ENCODE measurements around the gene VANGL1.

The VANGL1 gene

GRCh38 chr1:115672224-115673009 lies 30.6 kb downstream of the VANGL1 start:
- Histone ChIP-seq H3K9me3 (ENCODE audit: control insufficient read depth, low read length) (no peaks in the 10 kb centered on the region), H3K9ac (no peak overlapping the region), H3K79me2 (no peaks in the 10 kb centered on the region), H3K36me3 (ENCODE audit: control insufficient read depth, insufficient read depth, low read length) (no peaks in the 10 kb centered on the region), H3K4me3 (ENCODE audit: low read depth, low read length) (no peak overlapping the region), H3K4me2 (ENCODE audit: low read length) (no peak overlapping the region), H3K27me3 (ENCODE audit: control insufficient read depth, insufficient read depth, low read length) (no peaks in the 10 kb centered on the region), H3K27ac (no peak overlapping the region), H3K4me1 (no peaks in the 10 kb centered on the region), H2AFZ (no peak overlapping the region)
- TF ChIP-seq CTCF (IDR thresholded peaks at IDR 0.05) = no peak

- no peaks in the 10 kb centered on the region for H3K9me3 ChIP-seq (ENCODE audit: control insufficient read depth, low read length)
- H3K79me2 ChIP-seq = no peaks in the 10 kb centered on the region
- H3K4me2 ChIP-seq (ENCODE audit: low read length) = no peak overlapping the region
- H3K27ac ChIP-seq = no peak overlapping the region
- H3K27me3 ChIP-seq (ENCODE audit: control insufficient read depth, insufficient read depth, low read length) = no peaks in the 10 kb centered on the region
- H3K36me3 ChIP-seq (ENCODE audit: control insufficient read depth, insufficient read depth, low read length) = no peaks in the 10 kb centered on the region
- no peak overlapping the region for H3K4me3 ChIP-seq (ENCODE audit: low read depth, low read length)
- H3K9ac ChIP-seq = no peak overlapping the region
- no peak for TF ChIP-seq CTCF (IDR thresholded peaks at IDR 0.05)
- H2AFZ ChIP-seq = no peak overlapping the region
- H3K4me1 ChIP-seq = no peaks in the 10 kb centered on the region
Observed at GRCh38 chr1:115676498-115677181, 34.9 kb downstream of the VANGL1 start.

GRCh38 chr1:115677182-115677555 lies 35.4 kb downstream of the VANGL1 start:
- no peaks in the 10 kb centered on the region for H3K9me3 ChIP-seq (ENCODE audit: control insufficient read depth, low read length)
- H3K27me3 ChIP-seq (ENCODE audit: control insufficient read depth, insufficient read depth, low read length) = no peaks in the 10 kb centered on the region
- no peak overlapping the region for H2AFZ ChIP-seq
- H3K27ac ChIP-seq = no peak overlapping the region
- no peaks in the 10 kb centered on the region for H3K4me1 ChIP-seq
- H3K79me2 ChIP-seq = no peaks in the 10 kb centered on the region
- no peak overlapping the region for H3K4me2 ChIP-seq (ENCODE audit: low read length)
- no peak for TF ChIP-seq CTCF (IDR thresholded peaks at IDR 0.05)
- H3K36me3 ChIP-seq (ENCODE audit: control insufficient read depth, insufficient read depth, low read length) = no peaks in the 10 kb centered on the region
- no peak overlapping the region for H3K9ac ChIP-seq
- no peak overlapping the region for H3K4me3 ChIP-seq (ENCODE audit: low read depth, low read length)

- H3K27ac ChIP-seq = no peak overlapping the region
- no peak overlapping the region for H3K4me3 ChIP-seq (ENCODE audit: low read depth, low read length)
- H3K4me1 ChIP-seq = no peaks in the 10 kb centered on the region
- no peaks in the 10 kb centered on the region for H3K27me3 ChIP-seq (ENCODE audit: control insufficient read depth, insufficient read depth, low read length)
- no peak overlapping the region for H3K4me2 ChIP-seq (ENCODE audit: low read length)
- no peak for TF ChIP-seq CTCF (IDR thresholded peaks at IDR 0.05)
- H2AFZ ChIP-seq = no peak overlapping the region
- no peaks in the 10 kb centered on the region for H3K9me3 ChIP-seq (ENCODE audit: control insufficient read depth, low read length)
- no peak overlapping the region for H3K9ac ChIP-seq
- no peaks in the 10 kb centered on the region for H3K36me3 ChIP-seq (ENCODE audit: control insufficient read depth, insufficient read depth, low read length)
- H3K79me2 ChIP-seq = no peaks in the 10 kb centered on the region
Observed at GRCh38 chr1:115677565-115677964, 35.8 kb downstream of the VANGL1 start.
